ENCODE data around the gene MSI1. TPM values are rescaled to one million over a fixed set of nuclear protein-coding genes. Genes with fewer than 3 reads are reported as not detected.

The MSI1 gene
- total RNA-seq, 1 donor from 2014 or later = 229 TPM

GRCh38 chr12:120324841-120325417 is 44.0 kb downstream of the MSI1 start:
- TF ChIP-seq, protein P1, sequence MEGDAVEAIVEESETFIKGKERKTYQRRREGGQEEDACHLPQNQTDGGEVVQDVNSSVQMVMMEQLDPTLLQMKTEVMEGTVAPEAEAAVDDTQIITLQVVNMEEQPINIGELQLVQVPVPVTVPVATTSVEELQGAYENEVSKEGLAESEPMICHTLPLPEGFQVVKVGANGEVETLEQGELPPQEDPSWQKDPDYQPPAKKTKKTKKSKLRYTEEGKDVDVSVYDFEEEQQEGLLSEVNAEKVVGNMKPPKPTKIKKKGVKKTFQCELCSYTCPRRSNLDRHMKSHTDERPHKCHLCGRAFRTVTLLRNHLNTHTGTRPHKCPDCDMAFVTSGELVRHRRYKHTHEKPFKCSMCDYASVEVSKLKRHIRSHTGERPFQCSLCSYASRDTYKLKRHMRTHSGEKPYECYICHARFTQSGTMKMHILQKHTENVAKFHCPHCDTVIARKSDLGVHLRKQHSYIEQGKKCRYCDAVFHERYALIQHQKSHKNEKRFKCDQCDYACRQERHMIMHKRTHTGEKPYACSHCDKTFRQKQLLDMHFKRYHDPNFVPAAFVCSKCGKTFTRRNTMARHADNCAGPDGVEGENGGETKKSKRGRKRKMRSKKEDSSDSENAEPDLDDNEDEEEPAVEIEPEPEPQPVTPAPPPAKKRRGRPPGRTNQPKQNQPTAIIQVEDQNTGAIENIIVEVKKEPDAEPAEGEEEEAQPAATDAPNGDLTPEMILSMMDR (conservative IDR thresholded peaks at IDR 0.05) = no peak
- Mint-ChIP-seq H3K36me3 (ENCODE audit: low read depth) (no peaks in the 10 kb centered on the region), H3K27ac (ENCODE audit: unreplicated experiment) (no peak overlapping the region), H3K9me3 (no peaks in the 10 kb centered on the region), H3K4me1 (peaks cover 8% of the 10 kb centered on the region), H3K27me3 (ENCODE audit: low read depth) (peaks cover 33% of the 10 kb centered on the region), H3K4me3 (peak overlapping the region; percentile 94)
- DNase-seq (ENCODE audit: low read depth, low spot score) = no peak

DNA sequence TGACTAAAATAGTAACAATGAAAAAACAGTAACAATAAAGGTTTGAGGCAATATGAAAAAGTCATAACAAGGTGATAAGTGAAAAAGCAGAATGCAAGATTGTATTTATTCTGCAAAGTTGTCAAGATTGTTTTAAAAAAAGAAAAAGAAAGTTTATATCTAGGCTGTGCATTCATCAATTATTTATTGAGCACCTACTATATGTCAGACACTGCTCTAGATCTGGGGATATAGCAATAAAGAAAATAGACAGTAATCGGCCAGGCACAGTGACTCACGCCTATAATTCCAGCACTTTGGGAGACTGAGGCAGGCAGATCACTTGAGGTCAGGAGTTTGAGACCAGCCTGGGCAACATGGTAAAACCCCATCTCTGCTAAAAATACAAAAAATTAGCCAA is 45.2 kb downstream of the MSI1 start:
- Mint-ChIP-seq H3K27ac (ENCODE audit: unreplicated experiment) (no peak overlapping the region), H3K4me3 (peak overlapping the region; percentile 2), H3K27me3 (ENCODE audit: low read depth) (peaks cover 33% of the 10 kb centered on the region), H3K9me3 (no peaks in the 10 kb centered on the region), H3K4me1 (peaks cover 8% of the 10 kb centered on the region), H3K36me3 (ENCODE audit: low read depth) (no peaks in the 10 kb centered on the region)
- no peak for DNase-seq (ENCODE audit: low read depth, low spot score)
- TF ChIP-seq, protein P1 (conservative IDR thresholded peaks at IDR 0.05) = no peak

GRCh38 chr12:120321382-120322202 is 47.4 kb downstream of the MSI1 start:
- H3K9me3 Mint-ChIP-seq = no peaks in the 10 kb centered on the region
- H3K27me3 Mint-ChIP-seq (ENCODE audit: low read depth) = peaks cover 35% of the 10 kb centered on the region
- no peaks in the 10 kb centered on the region for H3K36me3 Mint-ChIP-seq (ENCODE audit: low read depth)
- H3K27ac Mint-ChIP-seq (ENCODE audit: unreplicated experiment) = no peak overlapping the region
- no peak overlapping the region for H3K4me3 Mint-ChIP-seq
- no peak for DNase-seq (ENCODE audit: low read depth, low spot score)
- TF ChIP-seq, protein P1 (conservative IDR thresholded peaks at IDR 0.05) = no peak
- H3K4me1 Mint-ChIP-seq = peaks cover 20% of the 10 kb centered on the region

DNA sequence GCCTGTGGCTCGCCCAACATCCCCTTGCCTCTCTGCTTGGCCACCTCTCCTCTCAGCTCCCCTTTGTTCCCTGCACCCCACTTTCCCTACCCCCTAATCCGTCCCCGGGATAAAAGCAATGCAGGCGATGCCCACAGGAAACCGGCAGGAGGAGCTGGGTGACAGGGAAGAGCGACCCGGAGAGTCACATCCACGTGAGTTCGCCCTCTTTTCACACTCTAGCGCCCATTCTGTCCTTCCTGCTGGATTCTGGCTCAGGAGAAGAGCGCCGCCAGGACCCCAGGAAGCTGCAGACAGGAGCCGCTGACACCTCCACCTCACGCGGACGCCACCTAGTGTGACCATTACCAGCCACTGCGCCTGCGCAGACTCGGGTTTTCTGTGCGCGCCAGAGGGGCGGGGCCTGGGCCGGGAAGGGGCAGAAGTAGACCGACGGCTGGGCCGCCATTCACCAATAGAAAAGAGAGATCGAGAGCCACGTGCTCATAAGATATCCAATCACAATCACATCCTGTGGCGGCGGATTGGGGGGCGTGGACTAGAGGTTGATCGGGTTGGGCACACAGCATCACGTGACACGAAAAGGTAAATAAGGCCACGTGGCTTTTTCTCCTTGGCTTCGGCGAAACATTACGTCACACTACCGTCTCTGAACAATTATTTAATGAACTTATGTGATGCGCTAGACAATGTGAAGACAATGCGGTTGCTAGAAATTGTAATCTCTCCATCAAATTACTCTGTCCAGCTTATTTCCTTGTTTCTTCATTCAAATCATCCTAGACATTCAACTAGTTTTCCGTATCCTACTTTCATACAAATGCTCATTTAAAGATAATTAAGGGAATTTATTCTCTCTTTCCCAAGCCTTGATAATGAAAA is 51.5 kb downstream of the MSI1 start:
- no peaks in the 10 kb centered on the region for H3K36me3 Mint-ChIP-seq (ENCODE audit: low read depth)
- peak overlapping the region; percentile 78 for H3K4me3 Mint-ChIP-seq
- H3K27ac Mint-ChIP-seq (ENCODE audit: unreplicated experiment) = peak overlapping the region; percentile 52
- H3K27me3 Mint-ChIP-seq (ENCODE audit: low read depth) = peaks cover 18% of the 10 kb centered on the region
- peak; percentile 100 for DNase-seq (ENCODE audit: low read depth, low spot score)
- no peaks in the 10 kb centered on the region for H3K9me3 Mint-ChIP-seq
- TF ChIP-seq, protein P1 (conservative IDR thresholded peaks at IDR 0.05) = peak; percentile 68
- H3K4me1 Mint-ChIP-seq = peaks cover 14% of the 10 kb centered on the region

GRCh38 chr12:120316798-120317223 is 52.2 kb downstream of the MSI1 start:
- no peak for DNase-seq (ENCODE audit: low read depth, low spot score)
- TF ChIP-seq, protein P1 (conservative IDR thresholded peaks at IDR 0.05) = no peak
- no peaks in the 10 kb centered on the region for H3K9me3 Mint-ChIP-seq

More at GRCh38 chr12:120316798-120317223, 52.2 kb downstream of the MSI1 start:
- peaks cover 14% of the 10 kb centered on the region for H3K4me1 Mint-ChIP-seq
- peaks cover 14% of the 10 kb centered on the region for H3K27me3 Mint-ChIP-seq (ENCODE audit: low read depth)
- peak overlapping the region; percentile 52 for H3K27ac Mint-ChIP-seq (ENCODE audit: unreplicated experiment)
- no peaks in the 10 kb centered on the region for H3K36me3 Mint-ChIP-seq (ENCODE audit: low read depth)
- H3K4me3 Mint-ChIP-seq = peak overlapping the region; percentile 78

Measured in neural crest cell (in vitro differentiated cells).